Caki2 (cell line): Measurements from ENCODE around the gene VCP. TPM values are rescaled to one million over a fixed set of nuclear protein-coding genes. Genes with fewer than 3 reads are reported as not detected.

Experiments used
- DNase-seq: peaks from one replicate; pipeline ENCODE4 v3.0.0-alpha.2; 2015; ENCODE audit warnings: low read depth
- in situ Hi-C: cut with HindIII; loops from 2 replicates; pipeline ENCODE4 v1.10.0; 2016; ENCODE audit warnings: low sequenced_read_pairs, low pct_unique_long_range_greater_than_20kb, mixed read lengths
- total RNA-seq: library from RNA; depleted of rRNA; stranded (reverse); fragments of >200 nt; shearing (Covaris generic); gene quantifications from 2 replicates; pipeline ENCODE4 v1.2.3, GENCODE V29; 2014; ENCODE audit warnings: low replicate concordance; rRNA removed

Gene VCP
- total RNA-seq = 118 and 136 TPM in 2 replicates

DNA sequence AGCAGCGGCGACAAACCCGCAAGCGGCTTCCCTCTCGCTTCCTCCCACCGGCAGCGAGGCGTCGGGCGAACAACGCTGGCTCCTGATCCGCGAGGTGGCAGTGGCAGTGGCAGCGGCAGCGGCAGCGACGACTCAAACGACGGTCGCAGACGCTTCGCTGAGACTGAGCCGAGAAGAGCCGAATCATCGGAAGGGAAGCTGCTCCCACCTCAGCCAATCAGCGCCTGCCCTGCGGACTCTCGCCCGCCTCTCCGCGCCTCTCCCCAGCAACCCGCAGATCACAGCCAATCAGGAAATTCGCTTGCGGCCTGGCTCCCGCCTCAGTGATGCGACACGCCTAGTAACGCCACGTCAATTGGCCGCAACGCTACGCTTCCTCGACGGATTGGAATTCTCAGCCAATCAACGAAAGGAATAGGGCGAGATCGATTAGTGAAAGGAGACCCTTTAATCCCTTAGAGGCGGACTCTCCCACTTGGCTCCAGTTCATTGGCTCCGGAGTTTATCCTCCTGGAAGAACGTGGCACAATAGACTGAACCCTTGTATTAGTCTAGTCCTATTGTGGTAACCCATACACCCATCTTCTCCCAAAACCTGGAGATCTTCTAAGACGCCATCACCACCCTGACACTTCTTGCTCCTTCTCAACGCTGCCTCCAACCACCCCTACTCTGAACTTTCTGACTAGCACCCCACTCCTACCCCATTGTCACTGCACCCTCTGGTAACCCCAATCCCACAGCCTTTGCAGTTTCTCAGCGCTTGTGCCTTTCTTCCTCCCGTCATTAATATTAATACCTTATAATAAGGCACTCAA lies at the start of gene VCP:
TSS of gene VCP (minus strand) at position 165 of the 818 bp plus-strand sequence. CDS start 272 bp downstream, outside the sequence.
- in situ Hi-C loops = no loop called here
- peak; percentile 98 for DNase-seq

- in situ Hi-C loops = no loop called here
- DNase-seq = peak; percentile 72
Measured at GRCh38 chr9:35116898-35117551, 44.6 kb upstream of the VCP start.

- in situ Hi-C loops = no loop called here
- no peak for DNase-seq
Measured at GRCh38 chr9:35116539-35116897, 44.1 kb upstream of the VCP start.

- in situ Hi-C loops = no loop called here
- peak; percentile 99 for DNase-seq
Measured at GRCh38 chr9:35115680-35116538, 43.5 kb upstream of the VCP start, which contains the start of gene ATOSB. ATOSB (minus strand) TSS chr9:35115862; CDS start chr9:35108274, 7,588 bp downstream.

DNA sequence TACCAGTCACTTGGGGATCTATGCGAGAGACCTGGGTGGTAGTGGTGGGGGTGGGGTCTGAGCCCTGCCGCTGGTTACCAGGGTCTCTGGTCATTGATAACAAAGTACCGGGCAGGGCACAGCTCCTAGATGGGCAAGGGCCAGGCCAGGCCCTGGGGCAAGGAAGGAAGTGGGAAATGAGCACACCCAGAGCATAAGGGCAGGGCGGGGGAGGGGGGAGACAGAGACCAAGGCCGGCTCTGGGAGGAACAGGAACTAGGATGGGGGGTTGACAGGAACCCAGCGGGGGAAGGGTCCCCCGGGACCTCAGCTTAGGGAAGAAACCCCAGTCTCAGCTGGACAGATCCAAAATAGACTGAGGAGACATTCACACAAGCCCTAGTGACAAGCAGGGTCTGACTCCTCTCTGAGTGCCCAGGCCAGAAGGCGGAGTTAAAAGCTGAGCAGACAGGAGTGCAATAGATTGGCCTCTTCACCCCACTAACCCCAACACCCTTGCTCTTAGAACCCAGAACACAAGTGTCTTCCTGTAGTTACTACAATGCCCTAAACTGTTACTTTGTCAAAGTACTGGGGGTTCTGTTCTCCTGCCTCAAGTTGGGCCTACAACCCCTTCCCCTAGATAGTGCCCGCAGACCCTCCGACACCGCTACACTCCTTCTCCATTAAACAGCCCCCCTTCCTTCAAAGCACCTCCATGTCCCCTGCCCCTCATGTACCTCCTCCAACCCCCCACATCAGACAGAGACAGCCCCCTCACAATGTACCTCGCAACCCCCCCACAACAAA lies 42.6 kb upstream of the VCP start:
- DNase-seq = peak; percentile 38

GRCh38 chr9:35114113-35114839 lies 41.9 kb upstream of the VCP start:
- in situ Hi-C loops = no loop called here
- DNase-seq = peak; percentile 92

More for the DNA sequence above, 42.6 kb upstream of the VCP start:
- in situ Hi-C loops = no loop called here

GRCh38 chr9:35112257-35113020 lies 40.0 kb upstream of the VCP start:
- in situ Hi-C loops = no loop called here
- DNase-seq = no peak

- peak; percentile 89 for DNase-seq
- in situ Hi-C loops = no loop called here
Measured at GRCh38 chr9:35111001-35111933, 38.8 kb upstream of the VCP start.

DNA sequence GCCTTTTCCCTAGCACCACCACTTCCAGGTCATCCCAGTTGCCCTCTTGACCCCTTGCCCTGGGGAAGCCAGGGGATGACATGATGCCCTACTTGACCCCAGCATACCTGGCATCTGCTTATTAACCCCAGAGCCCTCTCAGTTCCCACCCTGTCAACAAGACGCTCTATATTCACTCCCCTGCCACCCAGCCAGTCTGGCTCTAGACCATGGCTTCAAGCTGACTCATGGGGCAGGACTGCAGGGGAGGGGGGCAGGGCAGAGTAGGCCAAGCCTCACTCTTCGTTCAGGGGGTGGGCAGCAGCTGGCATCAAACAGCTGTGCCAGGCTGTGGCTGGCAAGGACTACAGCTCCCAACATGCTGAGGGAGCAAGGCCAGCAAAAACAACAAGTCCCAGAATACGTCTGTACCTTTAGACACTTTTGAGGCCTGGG lies 37.9 kb upstream of the VCP start:
- DNase-seq = peak; percentile 29
- in situ Hi-C loops = no loop called here

- no peak for DNase-seq
- in situ Hi-C loops = no loop called here
Measured at GRCh38 chr9:35108946-35109575, 36.6 kb upstream of the VCP start.

DNA sequence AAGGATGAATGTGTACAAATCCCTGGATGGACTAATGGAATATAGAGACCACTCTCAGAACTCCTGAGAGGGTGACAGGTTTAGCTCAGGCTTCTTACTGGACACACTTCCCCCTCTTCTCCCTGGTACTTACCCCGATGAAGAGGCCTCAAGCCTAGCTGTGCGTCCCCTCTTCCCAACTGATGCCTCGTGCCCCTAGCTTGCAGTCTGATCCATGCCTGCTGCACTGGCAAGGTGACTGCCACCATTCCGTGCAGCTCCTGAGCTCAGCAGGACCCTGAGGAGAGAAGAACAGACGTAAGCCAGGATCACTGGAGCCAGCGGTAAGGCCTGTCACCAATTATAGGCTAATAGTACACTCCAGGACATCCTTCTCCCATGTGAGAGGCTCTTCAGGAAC lies 36.0 kb upstream of the VCP start:
- in situ Hi-C loops = no loop called here

GRCh38 chr9:35107297-35108290 lies 35.2 kb upstream of the VCP start:
- in situ Hi-C loops = no loop called here
- no peak for DNase-seq

More for the DNA sequence above, 36.0 kb upstream of the VCP start:
- no peak for DNase-seq

DNA sequence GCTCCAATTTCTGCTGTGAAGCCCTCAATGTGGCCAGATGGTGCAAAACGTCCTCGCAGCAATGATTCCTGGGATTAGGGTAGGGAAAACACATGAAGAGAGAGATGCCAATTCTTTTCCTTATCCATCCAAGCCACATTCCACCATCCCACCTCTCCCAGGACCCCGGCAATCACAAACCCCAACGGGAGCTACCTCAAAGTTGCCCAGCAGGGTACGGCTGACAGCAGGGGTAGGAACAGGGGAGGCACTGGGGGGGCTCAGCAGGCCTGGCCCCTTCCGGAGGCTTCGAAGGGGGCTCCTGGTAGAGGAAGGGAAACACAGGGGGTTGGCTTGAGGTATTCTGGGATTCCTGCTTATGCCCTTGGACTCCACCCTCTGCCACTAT lies 33.9 kb upstream of the VCP start:
- no peak for DNase-seq
- in situ Hi-C loops = no loop called here
